HEK293 (cell line): ENCODE data around the gene PTPN3.

ENCODE experiments used
- CTCF ChIA-PET: fragments of 350-600 bp; formaldehyde crosslinking; extraction: SDS; loops from one replicate; lab custom pipeline; 2021; ENCODE audit warnings: antibody characterized with exemption; lab: Yijun Ruan, JAX
- POLR2A ChIA-PET: fragments of 300-600 bp; formaldehyde crosslinking; extraction: SDS; loops from one replicate; lab custom pipeline; 2020; ENCODE audit warnings: antibody characterized with exemption, inconsistent platforms; lab: Yijun Ruan, JAX
- H3K27ac ChIP-seq: fragments of 200-500 bp; sonication (Bioruptor generic); 2 replicates; pipeline ENCODE4 v1.5.1; 2014; ENCODE audit warnings: low read depth, low read length, control low read depth, inconsistent platforms; ENCODE audit errors: extremely low read depth
- H3K36me3 ChIP-seq, 2 experiments: fragments of 200-500 bp in 1 of 2; sonication (Bioruptor generic) in 1 of 2; 1 replicate in 1 of 2; 2 replicates in 1 of 2; pipeline ENCODE4 v1.5.1; 2014 to 2017; ENCODE audit warnings: inconsistent platforms in 2 of 2, low read length in 2 of 2; ENCODE audit not compliant: control insufficient read depth in 2 of 2, insufficient read depth in 1 of 2
- H3K4me1 ChIP-seq: fragments of 200-500 bp; sonication (Bioruptor generic); 2 replicates; pipeline ENCODE4 v1.5.1; 2014; ENCODE audit warnings: mild to moderate bottlenecking, low read length, inconsistent platforms; ENCODE audit not compliant: control insufficient read depth, insufficient read depth
- H3K4me3 ChIP-seq: 2 replicates; pipeline ENCODE4 v1.5.1; 2011; ENCODE audit warnings: low read depth, mild to moderate bottlenecking, control low read depth, low read length, moderate library complexity
- H3K9me3 ChIP-seq: fragments of 200-500 bp; sonication (Bioruptor generic); 2 replicates; pipeline ENCODE4 v1.5.1; 2014; ENCODE audit warnings: low read depth, low read length, inconsistent platforms; ENCODE audit not compliant: control insufficient read depth, insufficient read depth
- GLI2 ChIP-seq: fragments of 450-650 bp; formaldehyde crosslinking; IDR thresholded peaks from 2 replicates; pipeline ENCODE4; 2017; ENCODE audit warnings: missing biosample characterization, missing genetic modification characterization, low read depth, borderline replicate concordance
- GLIS1 ChIP-seq: fragments of 450-650 bp; formaldehyde crosslinking; IDR thresholded peaks from 2 replicates; pipeline ENCODE4 v1.5.1; 2016; ENCODE audit warnings: missing biosample characterization, missing genetic modification characterization
- MEIS1 ChIP-seq: sonication (generic); formaldehyde crosslinking; IDR thresholded peaks from 2 replicates; pipeline ENCODE4 v1.8.1; 2022; ENCODE audit warnings: missing genetic modification reagents, mild to moderate bottlenecking, borderline replicate concordance
- ZNF140 ChIP-seq: fragments of 450-650 bp; formaldehyde crosslinking; IDR thresholded peaks from 2 replicates; pipeline ENCODE4 v1.5.1; 2016; ENCODE audit warnings: missing biosample characterization, missing genetic modification characterization
- ZNF239 ChIP-seq: fragments of 450-650 bp; formaldehyde crosslinking; IDR thresholded peaks from 2 replicates; pipeline ENCODE4 v1.5.1; 2016; ENCODE audit warnings: missing biosample characterization, missing genetic modification characterization
- ZNF311 ChIP-seq: fragments of 450-650 bp; formaldehyde crosslinking; IDR thresholded peaks from 2 replicates; pipeline ENCODE4 v1.5.1; 2017; ENCODE audit warnings: missing biosample characterization, missing genetic modification characterization, borderline replicate concordance
- ZNF521 ChIP-seq: fragments of 450-650 bp; formaldehyde crosslinking; IDR thresholded peaks from 2 replicates; pipeline ENCODE4 v1.5.1; 2017; ENCODE audit warnings: missing biosample characterization, mild to moderate bottlenecking, missing genetic modification characterization
- ZNF561 ChIP-seq: fragments of 450-650 bp; IDR thresholded peaks from 2 replicates; pipeline ENCODE4 v1.5.1; 2018; ENCODE audit warnings: missing biosample characterization, missing genetic modification characterization, borderline replicate concordance
- ZNF658 ChIP-seq: fragments of 450-650 bp; formaldehyde crosslinking; IDR thresholded peaks from 2 replicates; pipeline ENCODE4; 2016; ENCODE audit warnings: missing biosample characterization, missing genetic modification characterization
- ZNF701 ChIP-seq: fragments of 450-650 bp; formaldehyde crosslinking; IDR thresholded peaks from 2 replicates; pipeline ENCODE4 v1.5.1; 2016; ENCODE audit warnings: missing biosample characterization, missing genetic modification characterization
- ZNF837 ChIP-seq: fragments of 450-650 bp; formaldehyde crosslinking; IDR thresholded peaks from 2 replicates; pipeline ENCODE4 v1.5.1; 2016; ENCODE audit warnings: missing biosample characterization, missing genetic modification characterization
- ZNF843 ChIP-seq: fragments of 450-650 bp; formaldehyde crosslinking; IDR thresholded peaks from 2 replicates; pipeline ENCODE4 v1.5.1; 2016; ENCODE audit warnings: missing biosample characterization, missing genetic modification characterization
- ZSCAN16 ChIP-seq: fragments of 450-650 bp; formaldehyde crosslinking; IDR thresholded peaks from 2 replicates; pipeline ENCODE4 v1.5.1; 2016; ENCODE audit warnings: missing biosample characterization, missing genetic modification characterization
- TF ChIP-seq, protein P1 (sequence below): fragments of 450-650 bp; IDR thresholded peaks from 2 replicates; pipeline ENCODE4 v1.5.1; 2018; ENCODE audit warnings: missing biosample characterization, mild to moderate bottlenecking, missing genetic modification characterization
- TF ChIP-seq, protein P2 (sequence below): fragments of 450-650 bp; formaldehyde crosslinking; IDR thresholded peaks from 2 replicates; pipeline ENCODE4 v1.5.1; 2016; ENCODE audit warnings: missing biosample characterization, missing genetic modification characterization
- TF ChIP-seq, protein P3 (sequence below): fragments of 450-650 bp; formaldehyde crosslinking; IDR thresholded peaks from 2 replicates; pipeline ENCODE4 v1.5.1; 2016; ENCODE audit warnings: missing biosample characterization, missing genetic modification characterization, borderline replicate concordance
- TF ChIP-seq, protein P4 (sequence below): fragments of 450-650 bp; formaldehyde crosslinking; IDR thresholded peaks from 2 replicates; pipeline ENCODE4 v1.5.1; 2016; ENCODE audit warnings: missing biosample characterization, missing genetic modification characterization

Gene PTPN3

DNA sequence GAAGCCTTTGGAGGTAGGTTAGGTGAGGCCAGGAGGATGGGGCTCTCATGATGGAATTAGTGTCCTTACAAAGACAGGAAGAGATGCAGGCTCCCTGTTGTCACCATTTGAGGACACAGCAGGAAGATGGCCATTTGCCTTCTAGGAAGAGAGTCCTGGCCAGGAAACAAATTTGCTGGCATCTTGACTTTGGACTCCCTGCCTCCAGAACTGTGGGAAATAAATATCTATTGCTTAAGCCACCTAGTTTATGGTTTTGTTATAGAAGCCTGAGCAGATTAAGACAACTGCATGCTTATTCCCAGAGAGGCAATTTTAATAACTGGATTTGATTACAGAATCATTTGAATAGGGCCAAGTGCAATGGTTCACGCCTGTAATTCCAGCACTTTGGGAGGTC lies 126.7 kb downstream of the PTPN3 start:
- POLR2A ChIA-PET: no interaction called here
- CTCF ChIA-PET: no interaction called here
- no peak overlapping the region for H3K27ac ChIP-seq
- TF ChIP-seq GLI2 (tag by site-specific recombination): no peak
- TF ChIP-seq ZNF521 (tag by site-specific recombination): no peak
- no peak for TF ChIP-seq MEIS1 (CRISPR knock-in tag)
- TF ChIP-seq ZNF311 (tag by site-specific recombination): no peak
- TF ChIP-seq ZNF239: no peak
- TF ChIP-seq ZNF701: no peak
- TF ChIP-seq ZNF561: no peak
- no peak for TF ChIP-seq ZNF140
- TF ChIP-seq GLIS1 (tag by site-specific recombination): no peak
- TF ChIP-seq ZNF658 (tag by site-specific recombination): no peak
- TF ChIP-seq ZNF843 (tag by site-specific recombination): no peak
- TF ChIP-seq ZSCAN16 (tag by site-specific recombination): no peak
- TF ChIP-seq, protein P1, sequence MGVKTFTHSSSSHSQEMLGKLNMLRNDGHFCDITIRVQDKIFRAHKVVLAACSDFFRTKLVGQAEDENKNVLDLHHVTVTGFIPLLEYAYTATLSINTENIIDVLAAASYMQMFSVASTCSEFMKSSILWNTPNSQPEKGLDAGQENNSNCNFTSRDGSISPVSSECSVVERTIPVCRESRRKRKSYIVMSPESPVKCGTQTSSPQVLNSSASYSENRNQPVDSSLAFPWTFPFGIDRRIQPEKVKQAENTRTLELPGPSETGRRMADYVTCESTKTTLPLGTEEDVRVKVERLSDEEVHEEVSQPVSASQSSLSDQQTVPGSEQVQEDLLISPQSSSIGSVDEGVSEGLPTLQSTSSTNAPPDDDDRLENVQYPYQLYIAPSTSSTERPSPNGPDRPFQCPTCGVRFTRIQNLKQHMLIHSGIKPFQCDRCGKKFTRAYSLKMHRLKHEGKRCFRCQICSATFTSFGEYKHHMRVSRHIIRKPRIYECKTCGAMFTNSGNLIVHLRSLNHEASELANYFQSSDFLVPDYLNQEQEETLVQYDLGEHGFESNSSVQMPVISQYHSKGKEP (tag by site-specific recombination): no peak
- TF ChIP-seq, protein P2, sequence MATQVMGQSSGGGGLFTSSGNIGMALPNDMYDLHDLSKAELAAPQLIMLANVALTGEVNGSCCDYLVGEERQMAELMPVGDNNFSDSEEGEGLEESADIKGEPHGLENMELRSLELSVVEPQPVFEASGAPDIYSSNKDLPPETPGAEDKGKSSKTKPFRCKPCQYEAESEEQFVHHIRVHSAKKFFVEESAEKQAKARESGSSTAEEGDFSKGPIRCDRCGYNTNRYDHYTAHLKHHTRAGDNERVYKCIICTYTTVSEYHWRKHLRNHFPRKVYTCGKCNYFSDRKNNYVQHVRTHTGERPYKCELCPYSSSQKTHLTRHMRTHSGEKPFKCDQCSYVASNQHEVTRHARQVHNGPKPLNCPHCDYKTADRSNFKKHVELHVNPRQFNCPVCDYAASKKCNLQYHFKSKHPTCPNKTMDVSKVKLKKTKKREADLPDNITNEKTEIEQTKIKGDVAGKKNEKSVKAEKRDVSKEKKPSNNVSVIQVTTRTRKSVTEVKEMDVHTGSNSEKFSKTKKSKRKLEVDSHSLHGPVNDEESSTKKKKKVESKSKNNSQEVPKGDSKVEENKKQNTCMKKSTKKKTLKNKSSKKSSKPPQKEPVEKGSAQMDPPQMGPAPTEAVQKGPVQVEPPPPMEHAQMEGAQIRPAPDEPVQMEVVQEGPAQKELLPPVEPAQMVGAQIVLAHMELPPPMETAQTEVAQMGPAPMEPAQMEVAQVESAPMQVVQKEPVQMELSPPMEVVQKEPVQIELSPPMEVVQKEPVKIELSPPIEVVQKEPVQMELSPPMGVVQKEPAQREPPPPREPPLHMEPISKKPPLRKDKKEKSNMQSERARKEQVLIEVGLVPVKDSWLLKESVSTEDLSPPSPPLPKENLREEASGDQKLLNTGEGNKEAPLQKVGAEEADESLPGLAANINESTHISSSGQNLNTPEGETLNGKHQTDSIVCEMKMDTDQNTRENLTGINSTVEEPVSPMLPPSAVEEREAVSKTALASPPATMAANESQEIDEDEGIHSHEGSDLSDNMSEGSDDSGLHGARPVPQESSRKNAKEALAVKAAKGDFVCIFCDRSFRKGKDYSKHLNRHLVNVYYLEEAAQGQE (tag by site-specific recombination): no peak
- no peak for TF ChIP-seq ZNF837 (tag by site-specific recombination)
- TF ChIP-seq, protein P3, sequence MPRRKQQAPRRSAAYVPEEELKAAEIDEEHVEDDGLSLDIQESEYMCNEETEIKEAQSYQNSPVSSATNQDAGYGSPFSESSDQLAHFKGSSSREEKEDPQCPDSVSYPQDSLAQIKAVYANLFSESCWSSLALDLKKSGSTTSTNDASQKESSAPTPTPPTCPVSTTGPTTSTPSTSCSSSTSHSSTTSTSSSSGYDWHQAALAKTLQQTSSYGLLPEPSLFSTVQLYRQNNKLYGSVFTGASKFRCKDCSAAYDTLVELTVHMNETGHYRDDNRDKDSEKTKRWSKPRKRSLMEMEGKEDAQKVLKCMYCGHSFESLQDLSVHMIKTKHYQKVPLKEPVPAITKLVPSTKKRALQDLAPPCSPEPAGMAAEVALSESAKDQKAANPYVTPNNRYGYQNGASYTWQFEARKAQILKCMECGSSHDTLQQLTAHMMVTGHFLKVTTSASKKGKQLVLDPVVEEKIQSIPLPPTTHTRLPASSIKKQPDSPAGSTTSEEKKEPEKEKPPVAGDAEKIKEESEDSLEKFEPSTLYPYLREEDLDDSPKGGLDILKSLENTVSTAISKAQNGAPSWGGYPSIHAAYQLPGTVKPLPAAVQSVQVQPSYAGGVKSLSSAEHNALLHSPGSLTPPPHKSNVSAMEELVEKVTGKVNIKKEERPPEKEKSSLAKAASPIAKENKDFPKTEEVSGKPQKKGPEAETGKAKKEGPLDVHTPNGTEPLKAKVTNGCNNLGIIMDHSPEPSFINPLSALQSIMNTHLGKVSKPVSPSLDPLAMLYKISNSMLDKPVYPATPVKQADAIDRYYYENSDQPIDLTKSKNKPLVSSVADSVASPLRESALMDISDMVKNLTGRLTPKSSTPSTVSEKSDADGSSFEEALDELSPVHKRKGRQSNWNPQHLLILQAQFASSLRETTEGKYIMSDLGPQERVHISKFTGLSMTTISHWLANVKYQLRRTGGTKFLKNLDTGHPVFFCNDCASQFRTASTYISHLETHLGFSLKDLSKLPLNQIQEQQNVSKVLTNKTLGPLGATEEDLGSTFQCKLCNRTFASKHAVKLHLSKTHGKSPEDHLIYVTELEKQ: no peak
- TF ChIP-seq, protein P4, sequence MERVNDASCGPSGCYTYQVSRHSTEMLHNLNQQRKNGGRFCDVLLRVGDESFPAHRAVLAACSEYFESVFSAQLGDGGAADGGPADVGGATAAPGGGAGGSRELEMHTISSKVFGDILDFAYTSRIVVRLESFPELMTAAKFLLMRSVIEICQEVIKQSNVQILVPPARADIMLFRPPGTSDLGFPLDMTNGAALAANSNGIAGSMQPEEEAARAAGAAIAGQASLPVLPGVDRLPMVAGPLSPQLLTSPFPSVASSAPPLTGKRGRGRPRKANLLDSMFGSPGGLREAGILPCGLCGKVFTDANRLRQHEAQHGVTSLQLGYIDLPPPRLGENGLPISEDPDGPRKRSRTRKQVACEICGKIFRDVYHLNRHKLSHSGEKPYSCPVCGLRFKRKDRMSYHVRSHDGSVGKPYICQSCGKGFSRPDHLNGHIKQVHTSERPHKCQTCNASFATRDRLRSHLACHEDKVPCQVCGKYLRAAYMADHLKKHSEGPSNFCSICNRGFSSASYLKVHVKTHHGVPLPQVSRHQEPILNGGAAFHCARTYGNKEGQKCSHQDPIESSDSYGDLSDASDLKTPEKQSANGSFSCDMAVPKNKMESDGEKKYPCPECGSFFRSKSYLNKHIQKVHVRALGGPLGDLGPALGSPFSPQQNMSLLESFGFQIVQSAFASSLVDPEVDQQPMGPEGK (tag by site-specific recombination): no peak
- H3K4me3 ChIP-seq: no peak overlapping the region
- H3K36me3 ChIP-seq: no peaks in the 10 kb centered on the region
- H3K9me3 ChIP-seq: no peaks in the 10 kb centered on the region
- no peaks in the 10 kb centered on the region for H3K4me1 ChIP-seq
